Hepatocyte (in vitro differentiated cells): ENCODE data around the gene SBK2.

Experiments used
- EZH2 ChIP-seq: fragments of 200-600 bp; sonication (generic); IDR thresholded peaks from 2 replicates; pipeline ENCODE4 v1.6.1; 2016; ENCODE audit warnings: antibody characterized with exemption, mild to moderate bottlenecking, borderline replicate concordance
- TF ChIP-seq, protein P1 (sequence below): fragments of 200-600 bp; sonication (generic); IDR thresholded peaks from 2 replicates; pipeline ENCODE4 v1.5.1; 2016; ENCODE audit warnings: antibody characterized with exemption, mild to moderate bottlenecking; ENCODE audit not compliant: poor library complexity

DNA sequence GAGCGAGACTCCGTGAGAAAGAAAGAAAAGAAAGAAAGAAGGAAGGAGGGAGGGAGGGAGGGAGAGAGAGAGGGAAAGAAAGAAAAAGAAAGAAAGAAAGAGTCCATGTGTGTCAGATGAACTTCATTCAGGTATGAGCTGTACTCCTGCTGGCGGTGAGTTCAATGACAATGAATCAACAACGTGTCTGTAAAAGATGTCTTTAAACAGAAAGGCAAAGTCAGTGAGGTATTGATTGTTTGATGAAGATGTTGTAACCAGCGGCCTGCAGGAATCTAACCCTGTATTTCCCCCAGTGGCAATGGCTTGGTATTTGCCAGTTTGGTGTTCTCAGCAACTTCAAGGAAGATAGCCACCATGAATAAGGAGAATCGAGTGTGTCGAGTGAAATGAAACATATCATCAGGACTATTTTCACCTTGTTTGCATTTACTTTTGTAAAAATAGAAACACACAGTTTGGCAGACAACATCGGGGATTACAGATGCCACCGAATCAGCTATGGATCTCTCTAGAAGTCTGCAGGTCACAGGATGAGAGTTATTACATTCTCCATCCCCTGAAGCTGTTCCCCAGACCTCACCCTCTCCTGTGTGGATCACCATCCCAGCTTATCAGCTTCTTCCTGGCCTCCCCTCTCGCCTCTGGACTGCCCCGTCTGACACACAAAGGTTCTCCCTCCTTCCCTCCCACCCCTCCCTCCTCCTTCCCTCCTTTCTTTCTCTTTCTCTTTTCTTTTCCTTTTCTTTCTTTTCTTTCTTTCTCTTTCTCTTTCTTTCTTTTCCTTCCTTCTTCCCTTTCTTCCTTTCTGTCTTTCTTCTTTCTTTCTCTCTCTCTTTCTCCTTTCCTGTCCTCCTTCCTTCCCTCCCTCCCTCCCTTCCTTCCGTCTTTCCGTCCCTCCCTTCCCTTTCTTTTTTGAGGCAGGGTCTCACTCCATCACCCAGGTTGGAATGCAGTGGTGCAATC, 16.6 kb upstream of the SBK2 start:
- no peak for TF ChIP-seq EZH2
- TF ChIP-seq, protein P1, sequence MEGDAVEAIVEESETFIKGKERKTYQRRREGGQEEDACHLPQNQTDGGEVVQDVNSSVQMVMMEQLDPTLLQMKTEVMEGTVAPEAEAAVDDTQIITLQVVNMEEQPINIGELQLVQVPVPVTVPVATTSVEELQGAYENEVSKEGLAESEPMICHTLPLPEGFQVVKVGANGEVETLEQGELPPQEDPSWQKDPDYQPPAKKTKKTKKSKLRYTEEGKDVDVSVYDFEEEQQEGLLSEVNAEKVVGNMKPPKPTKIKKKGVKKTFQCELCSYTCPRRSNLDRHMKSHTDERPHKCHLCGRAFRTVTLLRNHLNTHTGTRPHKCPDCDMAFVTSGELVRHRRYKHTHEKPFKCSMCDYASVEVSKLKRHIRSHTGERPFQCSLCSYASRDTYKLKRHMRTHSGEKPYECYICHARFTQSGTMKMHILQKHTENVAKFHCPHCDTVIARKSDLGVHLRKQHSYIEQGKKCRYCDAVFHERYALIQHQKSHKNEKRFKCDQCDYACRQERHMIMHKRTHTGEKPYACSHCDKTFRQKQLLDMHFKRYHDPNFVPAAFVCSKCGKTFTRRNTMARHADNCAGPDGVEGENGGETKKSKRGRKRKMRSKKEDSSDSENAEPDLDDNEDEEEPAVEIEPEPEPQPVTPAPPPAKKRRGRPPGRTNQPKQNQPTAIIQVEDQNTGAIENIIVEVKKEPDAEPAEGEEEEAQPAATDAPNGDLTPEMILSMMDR: no peak
